Uterus (tissue), 2 donors: ENCODE measurements around the gene C20orf173.
A peak's percentile ranks its signal among the peaks of the same experiment; 100 is the strongest.

ENCODE experiments used
- POLR2A ChIP-seq, 2 donors: fragments of 450-650 bp; IDR thresholded peaks; one replicate each; pipeline ENCODE4 v1.6.1; 2016; ENCODE audit warnings: antibody characterized with exemption in 2 of 2, mild to moderate bottlenecking in 1 of 2, moderate library complexity in 1 of 2
- TF ChIP-seq, protein P1 (sequence below), 4 experiments: fragments of 200-600 bp in 2 of 4; fragments of 450-650 bp in 2 of 4; sonication (generic) in 2 of 4; IDR thresholded peaks; one replicate each; pipeline ENCODE4 v1.5.1; 2016 to 2019; ENCODE audit warnings: antibody characterized with exemption in 4 of 4, mild to moderate bottlenecking in 2 of 4, moderate library complexity in 1 of 4

DNA sequence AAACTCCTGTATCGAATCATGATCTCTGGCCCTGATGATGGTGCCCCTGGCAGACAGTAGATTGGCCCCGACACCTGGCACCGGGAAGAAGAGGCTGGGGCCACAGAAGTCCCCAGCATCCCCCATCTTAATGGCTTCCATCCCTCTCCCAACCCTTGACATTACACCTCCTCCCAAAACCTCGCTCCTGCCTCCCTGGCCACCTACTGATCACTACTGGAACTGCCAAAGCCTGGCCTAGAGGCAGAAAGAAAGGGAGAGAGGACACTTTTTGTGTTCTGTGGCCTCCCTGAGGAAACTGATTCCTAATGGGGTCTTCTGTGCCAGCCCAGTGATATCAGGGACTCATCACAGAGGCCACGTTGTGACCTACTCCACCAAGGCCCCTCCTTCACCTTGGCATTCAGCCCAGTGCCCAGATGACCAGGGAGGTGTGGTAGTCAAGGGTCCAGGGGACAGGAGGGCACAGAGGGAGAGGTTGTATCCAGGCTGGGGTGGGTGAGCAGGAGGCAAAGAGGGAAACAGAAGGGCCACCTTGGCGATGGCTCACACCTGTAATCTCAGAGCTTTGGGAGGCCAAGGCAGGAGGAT lies 6.1 kb downstream of the C20orf173 start:
- TF ChIP-seq, protein P1, sequence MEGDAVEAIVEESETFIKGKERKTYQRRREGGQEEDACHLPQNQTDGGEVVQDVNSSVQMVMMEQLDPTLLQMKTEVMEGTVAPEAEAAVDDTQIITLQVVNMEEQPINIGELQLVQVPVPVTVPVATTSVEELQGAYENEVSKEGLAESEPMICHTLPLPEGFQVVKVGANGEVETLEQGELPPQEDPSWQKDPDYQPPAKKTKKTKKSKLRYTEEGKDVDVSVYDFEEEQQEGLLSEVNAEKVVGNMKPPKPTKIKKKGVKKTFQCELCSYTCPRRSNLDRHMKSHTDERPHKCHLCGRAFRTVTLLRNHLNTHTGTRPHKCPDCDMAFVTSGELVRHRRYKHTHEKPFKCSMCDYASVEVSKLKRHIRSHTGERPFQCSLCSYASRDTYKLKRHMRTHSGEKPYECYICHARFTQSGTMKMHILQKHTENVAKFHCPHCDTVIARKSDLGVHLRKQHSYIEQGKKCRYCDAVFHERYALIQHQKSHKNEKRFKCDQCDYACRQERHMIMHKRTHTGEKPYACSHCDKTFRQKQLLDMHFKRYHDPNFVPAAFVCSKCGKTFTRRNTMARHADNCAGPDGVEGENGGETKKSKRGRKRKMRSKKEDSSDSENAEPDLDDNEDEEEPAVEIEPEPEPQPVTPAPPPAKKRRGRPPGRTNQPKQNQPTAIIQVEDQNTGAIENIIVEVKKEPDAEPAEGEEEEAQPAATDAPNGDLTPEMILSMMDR (IDR thresholded peaks at IDR 0.05) = peak in 1 of 4 experiments; percentile 20
- TF ChIP-seq POLR2A (IDR thresholded peaks at IDR 0.05) = no peak
